A549 (cell line): Measurements from ENCODE around the gene NIN.

Experiments used
- CHD2 ChIP-seq: fragments of 150-350 bp; IDR thresholded peaks from 2 replicates; pipeline ENCODE4 v1.6.1; 2014; ENCODE audit warnings: low read length; ENCODE audit not compliant: partially characterized antibody
- CTCF ChIP-seq: fragments of >200 bp; sonication (Bioruptor Twin); formaldehyde crosslinking; IDR thresholded peaks from 3 replicates; pipeline ENCODE4 v1.5.1; 2016
- E2F6 ChIP-seq: IDR thresholded peaks from 2 replicates; pipeline ENCODE4 v1.6.1; 2012; ENCODE audit warnings: low read depth, borderline replicate concordance
- FOXS1 ChIP-seq: fragments of 250-450 bp; sonication (Bioruptor Pico); IDR thresholded peaks from 2 replicates; pipeline ENCODE4 v1.5.0; 2020; ENCODE audit warnings: mild to moderate bottlenecking, moderate library complexity
- POLR2A ChIP-seq: IDR thresholded peaks from 2 replicates; pipeline ENCODE4 v1.6.1; 2012; ENCODE audit warnings: mild to moderate bottlenecking, low read length
- RAD21 ChIP-seq, 2 experiments: fragments of >200 bp in 1 of 2; sonication (Bioruptor Twin) in 1 of 2; formaldehyde crosslinking in 1 of 2; IDR thresholded peaks in 1 of 2; conservative IDR thresholded peaks in 1 of 2; 2 replicates in 1 of 2; 3 replicates in 1 of 2; pipeline ENCODE4 v1.6.1; 2012 to 2018; ENCODE audit warnings: inconsistent platforms in 1 of 2
- RARB ChIP-seq: fragments of 250-450 bp; sonication (Bioruptor Pico); IDR thresholded peaks from 2 replicates; pipeline ENCODE4 v1.8.0; 2021; ENCODE audit warnings: mild to moderate bottlenecking, moderate library complexity

GRCh38 chr14:50804181-50804721 is 26.7 kb downstream of the NIN start:
- TF ChIP-seq CTCF (no peak), CHD2 (no peak), RARB (CRISPR knock-in tag) (no peak), FOXS1 (CRISPR knock-in tag) (no peak), POLR2A (no peak), E2F6 (no peak), RAD21 (conservative IDR thresholded peaks at IDR 0.05 in 1 of 2, IDR thresholded peaks at IDR 0.05 in 1 of 2) (no peak)
